ENCODE measurements around the gene PATL1. TPM values are rescaled to one million over a fixed set of nuclear protein-coding genes. Genes with fewer than 3 reads are reported as not detected.
"Not testable (repeated sequence)": the region's sequence is repeated elsewhere in the genome, so short reads cannot be mapped to it uniquely, and the experiment has no call there.

The PATL1 gene
- total and polyA plus RNA-seq, 4 donors, result 12.8 to 29.3 (median 26.0) TPM

DNA sequence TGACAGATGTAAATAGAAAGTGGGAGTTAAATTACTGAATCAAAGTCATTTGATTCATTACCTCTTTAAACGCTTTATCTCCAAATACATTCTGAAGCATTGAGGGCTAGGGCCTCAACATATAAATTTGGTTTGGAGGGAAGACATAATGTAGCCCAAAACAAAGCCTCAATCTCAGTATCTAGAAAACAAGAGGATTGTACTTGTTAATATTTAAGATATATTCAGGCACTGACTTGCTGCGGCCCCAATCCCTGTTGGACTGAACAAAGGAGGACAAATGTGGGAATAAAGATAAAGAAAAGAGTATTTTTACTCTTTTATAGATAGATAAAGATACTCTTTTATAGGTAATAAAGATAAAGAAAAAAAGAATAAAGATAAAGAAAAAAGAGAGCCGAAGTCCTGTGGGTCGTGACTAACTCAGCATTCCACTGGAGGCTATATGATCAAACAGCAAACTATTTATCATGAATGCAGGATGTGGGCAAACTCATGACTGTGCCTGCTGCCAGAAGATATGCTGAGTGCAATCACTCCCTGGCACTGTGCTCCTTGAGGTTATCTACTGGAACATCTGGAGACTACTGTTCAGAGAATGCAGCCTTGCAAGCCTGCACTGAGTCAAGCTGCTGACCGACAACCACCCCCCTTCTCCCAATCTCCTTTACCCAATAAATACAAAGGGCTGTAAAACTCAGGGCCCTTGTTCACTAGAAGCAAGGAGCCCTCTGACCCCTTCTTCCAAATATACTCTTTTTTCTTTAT is 37.9 kb upstream of the PATL1 start:
- Histone ChIP-seq H3K4me3 (no peak overlapping the region), H3K4me1 (ENCODE audit: control insufficient read depth in 5 of 5, insufficient read depth in 5 of 5, low read length in 5 of 5) (no peaks in the 10 kb centered on the region), H3K9me3 (ENCODE audit: control insufficient read depth in 4 of 4, insufficient read depth in 3 of 4, low read length in 3 of 4) (no peaks in the 10 kb centered on the region), H3K9ac (ENCODE audit: insufficient read depth in 1 of 2, low read length in 2 of 2) (no peak overlapping the region), H3K27me3 (ENCODE audit: control insufficient read depth in 3 of 3, insufficient read depth in 3 of 3, low read length in 2 of 3) (no peaks in the 10 kb centered on the region), H3K36me3 (ENCODE audit: control insufficient read depth in 4 of 4, insufficient read depth in 4 of 4, low read length in 4 of 4) (no peaks in the 10 kb centered on the region), H3K27ac (ENCODE audit: low read depth in 1 of 2, low read length in 1 of 2) (no peak overlapping the region)
- ATAC-seq (ENCODE audit: insufficient read depth, low FRiP score) (no peak), DNase-seq (no peak)
- 76 to 79% methylated on average over 5 of the region's 5 CpGs for WGBS, 2 donors
- no peak for TF ChIP-seq CTCF (IDR thresholded peaks at IDR 0.05; ENCODE audit: control extremely low read depth, extremely low read depth)

GRCh38 chr11:59705294-59705693 is 36.5 kb upstream of the PATL1 start:
- ATAC-seq (ENCODE audit: insufficient read depth, low FRiP score), result no peak
- no peak for TF ChIP-seq CTCF (IDR thresholded peaks at IDR 0.05; ENCODE audit: control extremely low read depth, extremely low read depth)
- 92 to 93% methylated on average over 6 of the region's 6 CpGs for WGBS, 2 donors
- no peaks in the 10 kb centered on the region for H3K27me3 ChIP-seq (ENCODE audit: control insufficient read depth in 3 of 3, insufficient read depth in 3 of 3, low read length in 2 of 3)
- H3K4me1 ChIP-seq (ENCODE audit: control insufficient read depth in 5 of 5, insufficient read depth in 5 of 5, low read length in 5 of 5), result no peaks in the 10 kb centered on the region
- no peak overlapping the region for H3K27ac ChIP-seq (ENCODE audit: low read depth in 1 of 2, low read length in 1 of 2)
- no peaks in the 10 kb centered on the region for H3K36me3 ChIP-seq (ENCODE audit: control insufficient read depth in 4 of 4, insufficient read depth in 4 of 4, low read length in 4 of 4)
- no peak overlapping the region for H3K4me3 ChIP-seq
- no peaks in the 10 kb centered on the region for H3K9me3 ChIP-seq (ENCODE audit: control insufficient read depth in 4 of 4, insufficient read depth in 3 of 4, low read length in 3 of 4)
- DNase-seq, result no peak
- H3K9ac ChIP-seq (ENCODE audit: insufficient read depth in 1 of 2, low read length in 2 of 2), result no peak overlapping the region

GRCh38 chr11:59703515-59703914 is 34.7 kb upstream of the PATL1 start:
- not testable (repeated sequence) for H3K4me3 ChIP-seq; H3K27ac ChIP-seq (ENCODE audit: low read depth in 1 of 2, low read length in 1 of 2); H3K4me1 ChIP-seq (ENCODE audit: control insufficient read depth in 5 of 5, insufficient read depth in 5 of 5, low read length in 5 of 5); ATAC-seq (ENCODE audit: insufficient read depth, low FRiP score); H3K9me3 ChIP-seq (ENCODE audit: control insufficient read depth in 4 of 4, insufficient read depth in 3 of 4, low read length in 3 of 4); H3K36me3 ChIP-seq (ENCODE audit: control insufficient read depth in 4 of 4, insufficient read depth in 4 of 4, low read length in 4 of 4); H3K9ac ChIP-seq (ENCODE audit: insufficient read depth in 1 of 2, low read length in 2 of 2); DNase-seq; H3K27me3 ChIP-seq (ENCODE audit: control insufficient read depth in 3 of 3, insufficient read depth in 3 of 3, low read length in 2 of 3)
- 98 to 100% methylated on average over 1 of the region's 1 CpG for WGBS, 2 donors

GRCh38 chr11:59700157-59700556 is 31.3 kb upstream of the PATL1 start:
- H3K27ac ChIP-seq (ENCODE audit: low read depth in 1 of 2, low read length in 1 of 2); H3K36me3 ChIP-seq (ENCODE audit: control insufficient read depth in 4 of 4, insufficient read depth in 4 of 4, low read length in 4 of 4); H3K4me1 ChIP-seq (ENCODE audit: control insufficient read depth in 5 of 5, insufficient read depth in 5 of 5, low read length in 5 of 5); H3K9ac ChIP-seq (ENCODE audit: insufficient read depth in 1 of 2, low read length in 2 of 2); H3K9me3 ChIP-seq (ENCODE audit: control insufficient read depth in 4 of 4, insufficient read depth in 3 of 4, low read length in 3 of 4); H3K27me3 ChIP-seq (ENCODE audit: control insufficient read depth in 3 of 3, insufficient read depth in 3 of 3, low read length in 2 of 3); H3K4me3 ChIP-seq; DNase-seq; ATAC-seq (ENCODE audit: insufficient read depth, low FRiP score): not testable (repeated sequence)
- WGBS, 2 donors, result 57 to 79% methylated on average over 4 of the region's 5 CpGs
